ENCODE measurements around the gene NFKBIA.

DNA sequence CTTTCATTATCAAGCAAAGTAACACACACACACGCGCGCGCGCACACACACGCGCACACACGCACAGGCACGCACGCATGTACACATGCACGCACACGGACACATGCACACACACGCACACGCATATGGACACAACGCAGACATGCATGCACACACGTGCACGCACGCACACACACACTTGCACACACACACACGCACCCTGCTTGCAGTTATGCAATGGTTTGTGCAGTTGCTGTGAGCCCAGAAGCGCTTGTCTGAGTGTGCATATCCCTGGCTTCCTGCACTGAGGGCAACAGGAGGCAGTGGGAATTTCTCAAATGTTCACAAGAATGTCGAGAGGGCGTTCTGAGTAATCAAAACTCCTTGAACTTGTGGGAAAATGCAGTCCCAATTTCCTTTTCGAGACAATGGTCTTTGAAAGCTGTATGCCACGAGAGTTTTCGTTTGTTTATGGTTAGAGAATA, 41.6 kb downstream of the NFKBIA start:
- no peak for TF ChIP-seq CTCF (conservative IDR thresholded peaks at IDR 0.05 in 1 of 2, IDR thresholded peaks at IDR 0.05 in 1 of 2; ENCODE audit: low read depth in 1 of 2, low read length in 2 of 2)
- TF ChIP-seq EZH2 (IDR thresholded peaks at IDR 0.05; ENCODE audit: low read length, missing control alignments) = no peak

Measured in fibroblast of lung (primary cell).